Neural cell (in vitro differentiated cells): Measurements from ENCODE around the gene TEX2. TPM values are rescaled to one million over a fixed set of nuclear protein-coding genes. Genes with fewer than 3 reads are reported as not detected.

Experiments used
- H2AFZ ChIP-seq: fragments of 200-600, 300-800 bp; sonication (generic), shearing (Covaris generic); 2 replicates; pipeline ENCODE4 v1.6.0; 2014; ENCODE audit warnings: low read depth, mild to moderate bottlenecking, antibody characterized with exemption, low read length, moderate library complexity
- H3F3A ChIP-seq: fragments of 200-600 bp; shearing (Covaris generic); 2 replicates; pipeline ENCODE4 v1.6.1; 2016; ENCODE audit warnings: mild to moderate bottlenecking, moderate library complexity, mixed read lengths, antibody characterized with exemption, low read length; ENCODE audit not compliant: insufficient read depth, poor library complexity, severe bottlenecking
- H3K27ac ChIP-seq: fragments of 200-600, 300-800 bp; sonication (generic), shearing (Covaris generic); 2 replicates; pipeline ENCODE4 v1.5.1; 2014; ENCODE audit warnings: mild to moderate bottlenecking, low read length, moderate library complexity
- H3K27me3 ChIP-seq: fragments of 300-800, 200-600 bp; sonication (generic), shearing (Covaris generic); 2 replicates; pipeline ENCODE4 v1.6.0; 2014; ENCODE audit warnings: mild to moderate bottlenecking, low read depth, low read length, moderate library complexity; ENCODE audit not compliant: insufficient read depth
- H3K36me3 ChIP-seq: fragments of 300-800, 200-600 bp; sonication (generic), shearing (Covaris generic); 2 replicates; pipeline ENCODE4 v1.5.1; 2014; ENCODE audit warnings: mild to moderate bottlenecking, antibody characterized with exemption, low read length, moderate library complexity; ENCODE audit not compliant: insufficient read depth
- H3K4me2 ChIP-seq: fragments of 300-800, 200-600 bp; sonication (generic), shearing (Covaris generic); 2 replicates; pipeline ENCODE4 v1.6.0; 2014; ENCODE audit warnings: mild to moderate bottlenecking, low read length
- H3K4me3 ChIP-seq: fragments of 300-800, 200-600 bp; sonication (generic), shearing (Covaris generic); 2 replicates; pipeline ENCODE4 v1.5.1; 2014; ENCODE audit warnings: mild to moderate bottlenecking, low read length, moderate library complexity
- H3K79me2 ChIP-seq: fragments of 200-600 bp; shearing (Covaris generic); replicated peaks from 2 replicates; pipeline ENCODE4 v1.6.0; 2014; ENCODE audit warnings: mild to moderate bottlenecking, low read length, moderate library complexity; ENCODE audit not compliant: insufficient read depth
- H3K9ac ChIP-seq: fragments of 300-800, 200-600 bp; sonication (generic), shearing (Covaris generic); 2 replicates; pipeline ENCODE4 v1.6.1; 2016; ENCODE audit warnings: mild to moderate bottlenecking, low read length, mixed read lengths
- H3K9me2 ChIP-seq: fragments of 200-600 bp; shearing (Covaris generic); 2 replicates; pipeline ENCODE4 v1.6.1; 2016; ENCODE audit warnings: mild to moderate bottlenecking, low read length, mixed read lengths; ENCODE audit not compliant: insufficient read depth
- H3K9me3 ChIP-seq: fragments of 200-600, 300-800 bp; sonication (generic), shearing (Covaris generic); 2 replicates; pipeline ENCODE4 v1.6.1; 2016; ENCODE audit warnings: mild to moderate bottlenecking, mixed run types, low read length, moderate library complexity, mixed read lengths
- H4K20me1 ChIP-seq: fragments of 200-600 bp; shearing (Covaris generic); 2 replicates; pipeline ENCODE4 v1.6.1; 2016; ENCODE audit warnings: mild to moderate bottlenecking, mixed run types; ENCODE audit not compliant: insufficient read depth
- EP300 ChIP-seq: fragments of 450-650 bp; conservative IDR thresholded peaks from 2 replicates; pipeline ENCODE4 v1.6.1; 2014; ENCODE audit warnings: antibody characterized with exemption, mild to moderate bottlenecking, moderate library complexity; ENCODE audit not compliant: poor library complexity, severe bottlenecking
- EZH2 ChIP-seq: fragments of 200-600, 300-800 bp; shearing (Covaris generic), sonication (generic); IDR thresholded peaks from 2 replicates; pipeline ENCODE4 v1.6.1; 2014; ENCODE audit warnings: antibody characterized with exemption, low read length, borderline replicate concordance, mild to moderate bottlenecking; ENCODE audit not compliant: insufficient read depth, poor library complexity, severe bottlenecking
- MXI1 ChIP-seq: fragments of 450-650 bp; conservative IDR thresholded peaks from 2 replicates; pipeline ENCODE4 v1.6.1; 2014; ENCODE audit warnings: antibody characterized with exemption, mild to moderate bottlenecking; ENCODE audit not compliant: poor library complexity, severe bottlenecking
- POLR2AphosphoS5 ChIP-seq: IDR thresholded peaks from 2 replicates; pipeline ENCODE4 v1.6.1; 2012
- RAD21 ChIP-seq: fragments of 450-650 bp; conservative IDR thresholded peaks from 2 replicates; pipeline ENCODE4 v1.6.1; 2014; ENCODE audit warnings: antibody characterized with exemption, mild to moderate bottlenecking, moderate library complexity
- REST ChIP-seq: IDR thresholded peaks from 2 replicates; pipeline ENCODE4 v1.6.1; 2012; ENCODE audit warnings: borderline replicate concordance
- SMC3 ChIP-seq: fragments of 450-650 bp; conservative IDR thresholded peaks from 2 replicates; pipeline ENCODE4 v1.6.1; 2014; ENCODE audit warnings: antibody characterized with exemption, mild to moderate bottlenecking, moderate library complexity; ENCODE audit not compliant: poor library complexity
- TAF1 ChIP-seq: IDR thresholded peaks from 2 replicates; pipeline ENCODE4 v1.6.1; 2012; ENCODE audit warnings: low read depth
- polyA plus RNA-seq: library from polyadenylated mRNA; depleted of rRNA; stranded (reverse); fragments of >200 nt; gene quantifications from 2 replicates; pipeline ENCODE4 v1.2.3, GENCODE V29; 2014
- TF ChIP-seq, protein P1 (sequence below): fragments of 450-650 bp; IDR thresholded peaks from 2 replicates; pipeline ENCODE4 v1.5.1; 2014; ENCODE audit warnings: antibody characterized with exemption, mild to moderate bottlenecking, moderate library complexity; ENCODE audit not compliant: poor library complexity, severe bottlenecking

TEX2 gene
- polyA plus RNA-seq, 1 donor from 2014 or later = 19.7 TPM

DNA sequence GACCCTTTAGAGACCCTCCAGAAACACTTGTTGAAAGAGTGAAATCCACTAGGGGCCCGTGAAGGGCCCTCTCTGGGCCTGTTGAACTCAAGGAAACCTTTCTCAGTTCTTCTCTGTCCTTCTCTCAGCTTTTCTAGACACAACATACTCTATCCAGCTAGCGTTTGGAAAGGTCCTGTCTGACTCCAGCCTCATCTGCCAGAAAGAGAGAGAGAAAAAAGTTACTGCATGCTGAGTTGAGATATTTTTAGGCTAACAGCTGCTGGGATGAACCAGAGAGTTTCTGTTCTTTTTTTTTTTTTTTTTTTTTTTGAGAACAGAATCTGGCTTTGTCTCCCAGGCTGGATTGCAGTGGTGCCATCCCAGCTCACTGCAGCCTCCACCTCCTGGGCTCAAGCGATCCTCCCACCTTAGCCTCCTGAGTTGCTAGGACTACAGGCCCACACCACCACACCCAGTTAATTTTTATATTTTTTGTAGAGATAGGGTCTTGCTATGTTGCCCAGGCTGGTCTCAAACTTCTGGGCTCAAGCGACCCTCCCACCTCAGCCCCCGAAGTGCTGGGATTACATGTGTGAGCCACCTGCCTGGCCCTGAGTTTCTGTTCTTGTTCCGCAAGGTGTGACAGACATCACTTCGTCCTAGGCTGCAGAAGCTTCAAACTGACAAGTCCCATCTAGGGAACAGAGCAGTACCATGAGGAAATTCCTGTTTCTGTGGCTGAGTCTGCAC is 14.9 kb upstream of the TEX2 start:
- Histone ChIP-seq H3K9me3 (no peaks in the 10 kb centered on the region), H3K36me3 (no peaks in the 10 kb centered on the region), H3K4me2 (no peak overlapping the region), H3K27me3 (no peaks in the 10 kb centered on the region), H3K79me2 (no peaks in the 10 kb centered on the region), H4K20me1 (no peaks in the 10 kb centered on the region), H2AFZ (no peak overlapping the region), H3K27ac (no peak overlapping the region), H3K9me2 (no peaks in the 10 kb centered on the region), H3F3A (no peaks in the 10 kb centered on the region), H3K9ac (no peak overlapping the region), H3K4me3 (no peak overlapping the region)
- no peak for TF ChIP-seq MXI1
- TF ChIP-seq POLR2AphosphoS5 = no peak
- TF ChIP-seq REST = no peak
- no peak for TF ChIP-seq EP300
- TF ChIP-seq TAF1 = no peak
- no peak for TF ChIP-seq EZH2

DNA sequence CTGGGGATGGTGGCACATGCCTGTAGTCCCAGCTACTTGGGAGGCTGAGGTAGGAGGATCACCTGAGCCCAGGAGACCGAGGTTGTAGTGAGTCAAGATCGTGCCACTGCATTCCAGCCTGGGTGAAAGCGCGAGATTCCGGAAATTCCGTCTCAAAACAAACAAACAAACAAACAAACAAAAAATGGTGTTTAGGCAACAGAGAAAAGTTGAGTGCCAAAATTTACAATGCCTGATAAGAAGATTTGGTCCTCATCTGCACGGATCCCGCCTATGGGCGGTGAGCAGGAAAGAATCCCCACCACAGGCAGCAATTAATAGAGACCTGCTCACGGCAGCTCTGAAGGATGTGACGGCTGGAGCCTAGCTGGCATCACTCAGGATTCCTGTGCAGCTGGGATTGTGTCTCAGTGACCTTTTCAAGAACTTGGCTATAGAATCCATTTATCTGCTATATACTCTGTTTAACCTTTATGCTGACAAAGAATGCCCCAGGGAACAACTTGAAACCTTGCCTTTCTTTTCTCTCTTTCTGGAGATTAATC is 14.0 kb upstream of the TEX2 start:
- H4K20me1 ChIP-seq = no peaks in the 10 kb centered on the region
- H3K27ac ChIP-seq = no peak overlapping the region
- H3K27me3 ChIP-seq = no peaks in the 10 kb centered on the region
- H3K9ac ChIP-seq = no peak overlapping the region
- H3F3A ChIP-seq = no peaks in the 10 kb centered on the region
- H3K36me3 ChIP-seq = no peaks in the 10 kb centered on the region
- no peak overlapping the region for H2AFZ ChIP-seq
- no peaks in the 10 kb centered on the region for H3K9me2 ChIP-seq
- no peak overlapping the region for H3K4me3 ChIP-seq
- no peak overlapping the region for H3K4me2 ChIP-seq
- no peaks in the 10 kb centered on the region for H3K79me2 ChIP-seq
- H3K9me3 ChIP-seq = no peaks in the 10 kb centered on the region
- no peak for TF ChIP-seq EP300
- TF ChIP-seq, protein P1, sequence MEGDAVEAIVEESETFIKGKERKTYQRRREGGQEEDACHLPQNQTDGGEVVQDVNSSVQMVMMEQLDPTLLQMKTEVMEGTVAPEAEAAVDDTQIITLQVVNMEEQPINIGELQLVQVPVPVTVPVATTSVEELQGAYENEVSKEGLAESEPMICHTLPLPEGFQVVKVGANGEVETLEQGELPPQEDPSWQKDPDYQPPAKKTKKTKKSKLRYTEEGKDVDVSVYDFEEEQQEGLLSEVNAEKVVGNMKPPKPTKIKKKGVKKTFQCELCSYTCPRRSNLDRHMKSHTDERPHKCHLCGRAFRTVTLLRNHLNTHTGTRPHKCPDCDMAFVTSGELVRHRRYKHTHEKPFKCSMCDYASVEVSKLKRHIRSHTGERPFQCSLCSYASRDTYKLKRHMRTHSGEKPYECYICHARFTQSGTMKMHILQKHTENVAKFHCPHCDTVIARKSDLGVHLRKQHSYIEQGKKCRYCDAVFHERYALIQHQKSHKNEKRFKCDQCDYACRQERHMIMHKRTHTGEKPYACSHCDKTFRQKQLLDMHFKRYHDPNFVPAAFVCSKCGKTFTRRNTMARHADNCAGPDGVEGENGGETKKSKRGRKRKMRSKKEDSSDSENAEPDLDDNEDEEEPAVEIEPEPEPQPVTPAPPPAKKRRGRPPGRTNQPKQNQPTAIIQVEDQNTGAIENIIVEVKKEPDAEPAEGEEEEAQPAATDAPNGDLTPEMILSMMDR = no peak
- TF ChIP-seq EZH2 = no peak
- TF ChIP-seq POLR2AphosphoS5 = no peak

- H3K27me3 ChIP-seq = no peaks in the 10 kb centered on the region
- no peak overlapping the region for H2AFZ ChIP-seq
- H3K36me3 ChIP-seq = no peaks in the 10 kb centered on the region
- H4K20me1 ChIP-seq = no peaks in the 10 kb centered on the region
- H3K4me3 ChIP-seq = no peak overlapping the region
- no peak overlapping the region for H3K27ac ChIP-seq
- no peaks in the 10 kb centered on the region for H3K79me2 ChIP-seq
- no peaks in the 10 kb centered on the region for H3F3A ChIP-seq
- no peaks in the 10 kb centered on the region for H3K9me2 ChIP-seq
- no peaks in the 10 kb centered on the region for H3K9me3 ChIP-seq
- H3K9ac ChIP-seq = no peak overlapping the region
- H3K4me2 ChIP-seq = no peak overlapping the region
- TF ChIP-seq REST = no peak
- no peak for TF ChIP-seq MXI1
- no peak for TF ChIP-seq EZH2
- no peak for TF ChIP-seq RAD21
- no peak for TF ChIP-seq EP300
- no peak for TF ChIP-seq POLR2AphosphoS5
- TF ChIP-seq SMC3 = no peak
These were observed 12.0 kb upstream of the TEX2 start for GRCh38 chr17:64275016-64275415.
